ENCODE results near the gene WWP2.
A peak's percentile ranks its signal among the peaks of the same experiment; 100 is the strongest.

Gene WWP2

DNA sequence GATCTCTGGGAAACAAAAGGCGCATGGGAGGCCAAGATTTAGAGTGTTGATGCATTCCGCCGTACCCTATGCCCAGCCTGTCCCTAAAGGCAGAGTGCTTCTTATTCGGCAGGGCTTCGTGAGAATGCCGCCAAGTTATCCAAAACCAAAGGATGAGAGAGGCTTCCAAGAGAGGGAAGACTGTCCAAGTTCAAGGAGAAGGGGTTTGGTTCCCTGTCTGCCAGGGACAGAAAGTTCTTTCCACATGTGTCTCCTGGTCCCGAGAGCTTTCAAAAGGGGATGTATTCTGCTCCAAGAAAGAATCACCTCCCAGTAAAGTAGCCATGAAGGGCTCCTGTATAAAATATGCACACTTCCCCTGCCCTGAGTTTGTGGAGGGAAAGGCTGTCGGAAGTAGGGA lies 146.9 kb downstream of the WWP2 start:
- no peak for DNase-seq
- H3K27me3 Mint-ChIP-seq (ENCODE audit: low read depth, poor library complexity), result no peaks in the 10 kb centered on the region
- H3K36me3 Mint-ChIP-seq (ENCODE audit: low read depth), result peaks cover 52% of the 10 kb centered on the region
- H3K27ac Mint-ChIP-seq, result no peak overlapping the region
- TF ChIP-seq CTCF (IDR thresholded peaks at IDR 0.05), result no peak
- peaks cover 5% of the 10 kb centered on the region for H3K9me3 Mint-ChIP-seq
- peaks cover 11% of the 10 kb centered on the region for H3K4me1 Mint-ChIP-seq
- no peak overlapping the region for H3K4me3 Mint-ChIP-seq

DNA sequence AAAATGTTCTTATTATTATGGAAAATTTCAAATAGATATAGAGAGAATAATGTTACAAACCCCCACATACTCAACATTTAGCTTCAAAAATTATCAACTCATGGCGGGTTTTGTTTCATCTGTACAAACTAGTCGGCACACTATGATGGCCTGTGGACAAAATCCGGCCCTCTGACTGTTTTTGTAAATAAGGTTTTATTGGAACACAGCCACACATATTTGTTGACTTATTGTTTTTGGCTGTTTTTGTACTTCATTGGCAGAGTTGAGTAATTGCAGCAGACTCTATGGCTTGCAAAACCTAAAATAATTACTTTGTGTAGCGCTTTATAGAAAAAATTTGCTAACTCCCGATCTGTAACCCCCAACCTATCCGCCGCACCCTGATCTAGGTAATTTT lies 147.6 kb downstream of the WWP2 start:
- TF ChIP-seq CTCF (IDR thresholded peaks at IDR 0.05), result no peak
- H3K4me3 Mint-ChIP-seq, result no peak overlapping the region
- peaks cover 47% of the 10 kb centered on the region for H3K36me3 Mint-ChIP-seq (ENCODE audit: low read depth)
- no peak overlapping the region for H3K27ac Mint-ChIP-seq
- DNase-seq, result no peak
- no peaks in the 10 kb centered on the region for H3K27me3 Mint-ChIP-seq (ENCODE audit: low read depth, poor library complexity)
- peaks cover 5% of the 10 kb centered on the region for H3K9me3 Mint-ChIP-seq
- H3K4me1 Mint-ChIP-seq, result peaks cover 8% of the 10 kb centered on the region

GRCh38 chr16:69910964-69911363 lies 148.8 kb downstream of the WWP2 start:
- Mint-ChIP-seq H3K9me3 (peaks cover under 1% of the 10 kb centered on the region), H3K4me1 (peaks cover 4% of the 10 kb centered on the region), H3K27ac (peak overlapping the region; percentile 2), H3K27me3 (ENCODE audit: low read depth, poor library complexity) (peaks cover 3% of the 10 kb centered on the region), H3K4me3 (no peak overlapping the region), H3K36me3 (ENCODE audit: low read depth) (peaks cover 37% of the 10 kb centered on the region)
- TF ChIP-seq CTCF (IDR thresholded peaks at IDR 0.05), result no peak
- no peak for DNase-seq

GRCh38 chr16:69916462-69916861 lies 154.3 kb downstream of the WWP2 start:
- DNase-seq, result no peak
- Mint-ChIP-seq H3K27me3 (ENCODE audit: low read depth, poor library complexity) (peaks cover 8% of the 10 kb centered on the region), H3K4me1 (peaks cover 29% of the 10 kb centered on the region), H3K36me3 (ENCODE audit: low read depth) (peaks cover 23% of the 10 kb centered on the region), H3K9me3 (no peaks in the 10 kb centered on the region), H3K4me3 (peak overlapping the region; percentile 17), H3K27ac (peak overlapping the region; percentile 50)
- TF ChIP-seq CTCF (IDR thresholded peaks at IDR 0.05), result no peak

DNA sequence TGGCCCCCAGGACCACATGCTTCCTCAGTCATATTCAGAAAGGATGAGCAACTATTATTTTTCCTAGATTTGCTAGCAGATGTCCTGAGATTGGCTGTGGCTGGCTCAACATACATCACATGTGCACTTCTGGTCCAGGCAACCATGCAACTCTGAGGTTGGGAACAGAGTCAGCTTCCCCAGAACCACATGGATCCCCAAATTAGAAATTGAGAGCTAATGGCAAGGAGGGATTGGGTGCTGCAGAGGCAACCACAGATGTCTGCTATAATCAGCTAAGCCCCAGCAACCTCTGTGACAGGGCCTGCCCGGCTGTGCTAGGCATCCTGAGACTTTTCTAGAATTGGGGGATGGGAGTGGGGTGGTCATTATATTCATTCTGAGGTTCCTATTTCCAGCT lies 155.2 kb downstream of the WWP2 start:
- peak overlapping the region; percentile 23 for H3K27ac Mint-ChIP-seq
- no peak overlapping the region for H3K4me3 Mint-ChIP-seq
- H3K9me3 Mint-ChIP-seq, result no peaks in the 10 kb centered on the region
- DNase-seq, result no peak
- peaks cover 9% of the 10 kb centered on the region for H3K27me3 Mint-ChIP-seq (ENCODE audit: low read depth, poor library complexity)
- peaks cover 27% of the 10 kb centered on the region for H3K36me3 Mint-ChIP-seq (ENCODE audit: low read depth)
- TF ChIP-seq CTCF (IDR thresholded peaks at IDR 0.05), result no peak
- peaks cover 32% of the 10 kb centered on the region for H3K4me1 Mint-ChIP-seq

DNA sequence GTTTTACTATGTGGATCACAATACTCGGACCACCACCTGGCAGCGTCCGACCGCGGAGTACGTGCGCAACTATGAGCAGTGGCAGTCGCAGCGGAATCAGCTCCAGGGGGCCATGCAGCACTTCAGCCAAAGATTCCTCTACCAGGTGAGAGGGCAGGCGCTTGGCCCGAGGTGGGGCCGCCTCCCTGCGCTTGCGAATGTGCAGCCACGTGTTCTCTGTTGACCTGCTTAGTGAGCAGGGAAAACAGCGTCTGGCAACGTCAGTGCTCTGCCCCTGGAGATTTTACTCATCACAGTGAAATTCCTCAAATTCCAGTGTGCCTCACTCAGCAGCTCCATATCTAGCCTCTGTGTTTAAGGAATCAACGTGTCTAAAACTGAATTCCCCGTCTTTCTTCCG lies 155.6 kb downstream of the WWP2 start:
- peak; percentile 45 for DNase-seq
- no peak for TF ChIP-seq CTCF (IDR thresholded peaks at IDR 0.05)
- Mint-ChIP-seq H3K9me3 (no peaks in the 10 kb centered on the region), H3K36me3 (ENCODE audit: low read depth) (peaks cover 29% of the 10 kb centered on the region), H3K4me3 (peak overlapping the region; percentile 34), H3K4me1 (peaks cover 35% of the 10 kb centered on the region), H3K27me3 (ENCODE audit: low read depth, poor library complexity) (peaks cover 9% of the 10 kb centered on the region), H3K27ac (peak overlapping the region; percentile 82)
